ENCODE data around the gene GCK.

- TF ChIP-seq CTCF (IDR thresholded peaks at IDR 0.05): no peak
- TF ChIP-seq POLR2A (IDR thresholded peaks at IDR 0.05): no peak
Measured at GRCh38 chr7:44212581-44213184, 23.4 kb upstream of the GCK start.
